Karpas-422 (cell line): ENCODE results near the gene GPR137. TPM values are rescaled to one million over a fixed set of nuclear protein-coding genes. Genes with fewer than 3 reads are reported as not detected.

Experiments used
- DNase-seq: peaks from one replicate; pipeline ENCODE4 v3.0.0-alpha.2; 2015
- H2AFZ ChIP-seq: fragments of 200-600 bp; sonication (generic); 2 replicates; pipeline ENCODE4 v1.6.1; 2014; ENCODE audit warnings: antibody characterized with exemption, low read length, mixed read lengths
- H3K27ac ChIP-seq: fragments of 200-600 bp; sonication (generic); 2 replicates; pipeline ENCODE4 v1.5.1; 2014; ENCODE audit warnings: mild to moderate bottlenecking, low read length, moderate library complexity
- H3K27me3 ChIP-seq: fragments of 200-600 bp; sonication (generic); 2 replicates; pipeline ENCODE4 v1.6.1; 2014; ENCODE audit warnings: low read length, mixed read lengths
- H3K36me3 ChIP-seq: fragments of 200-600 bp; sonication (generic); 2 replicates; pipeline ENCODE4 v1.6.1; 2014; ENCODE audit warnings: low read length, mixed read lengths; ENCODE audit not compliant: insufficient read depth
- H3K4me1 ChIP-seq: fragments of 200-600 bp; sonication (generic); 2 replicates; pipeline ENCODE4 v1.6.1; 2014; ENCODE audit warnings: mild to moderate bottlenecking, low read length, mixed read lengths
- H3K4me2 ChIP-seq: fragments of 200-600 bp; sonication (generic); 2 replicates; pipeline ENCODE4 v1.6.1; 2014; ENCODE audit warnings: low read length, low read depth, mild to moderate bottlenecking; ENCODE audit not compliant: poor library complexity, severe bottlenecking
- H3K4me3 ChIP-seq: fragments of 200-600 bp; sonication (generic); 2 replicates; pipeline ENCODE4 v1.5.1; 2014; ENCODE audit warnings: mild to moderate bottlenecking, antibody characterized with exemption, low read length, mixed read lengths
- H3K79me2 ChIP-seq: fragments of 200-600 bp; sonication (generic); 2 replicates; pipeline ENCODE4 v1.6.1; 2014; ENCODE audit warnings: mild to moderate bottlenecking, low read length, mixed read lengths
- H3K9ac ChIP-seq: fragments of 200-600 bp; sonication (generic); 2 replicates; pipeline ENCODE4 v1.6.0; 2014; ENCODE audit warnings: low read length
- H3K9me2 ChIP-seq: fragments of 200-600 bp; sonication (generic), shearing (Covaris generic); replicated peaks from 2 replicates; pipeline ENCODE4 v1.6.0; 2014; ENCODE audit warnings: mild to moderate bottlenecking, low read length, moderate library complexity; ENCODE audit not compliant: insufficient read depth
- H3K9me3 ChIP-seq: fragments of 300-700, 200-600 bp; sonication (generic); 2 replicates; pipeline ENCODE4 v1.6.1; 2014; ENCODE audit warnings: low read length, mixed read lengths
- H4K20me1 ChIP-seq: fragments of 200-600 bp; sonication (generic); 2 replicates; pipeline ENCODE4 v1.6.1; 2014; ENCODE audit warnings: mild to moderate bottlenecking, antibody characterized with exemption, low read length, low read depth; ENCODE audit not compliant: insufficient read depth
- total RNA-seq: library from RNA; depleted of rRNA; stranded (reverse); fragments of >200 nt; shearing (Covaris generic); gene quantifications from 2 replicates; pipeline ENCODE4 v1.2.3, GENCODE V29; 2014; ENCODE audit warnings: low replicate concordance

Gene GPR137
- total RNA-seq, 1 experiment from 2014 or later: 10.8 TPM

DNA sequence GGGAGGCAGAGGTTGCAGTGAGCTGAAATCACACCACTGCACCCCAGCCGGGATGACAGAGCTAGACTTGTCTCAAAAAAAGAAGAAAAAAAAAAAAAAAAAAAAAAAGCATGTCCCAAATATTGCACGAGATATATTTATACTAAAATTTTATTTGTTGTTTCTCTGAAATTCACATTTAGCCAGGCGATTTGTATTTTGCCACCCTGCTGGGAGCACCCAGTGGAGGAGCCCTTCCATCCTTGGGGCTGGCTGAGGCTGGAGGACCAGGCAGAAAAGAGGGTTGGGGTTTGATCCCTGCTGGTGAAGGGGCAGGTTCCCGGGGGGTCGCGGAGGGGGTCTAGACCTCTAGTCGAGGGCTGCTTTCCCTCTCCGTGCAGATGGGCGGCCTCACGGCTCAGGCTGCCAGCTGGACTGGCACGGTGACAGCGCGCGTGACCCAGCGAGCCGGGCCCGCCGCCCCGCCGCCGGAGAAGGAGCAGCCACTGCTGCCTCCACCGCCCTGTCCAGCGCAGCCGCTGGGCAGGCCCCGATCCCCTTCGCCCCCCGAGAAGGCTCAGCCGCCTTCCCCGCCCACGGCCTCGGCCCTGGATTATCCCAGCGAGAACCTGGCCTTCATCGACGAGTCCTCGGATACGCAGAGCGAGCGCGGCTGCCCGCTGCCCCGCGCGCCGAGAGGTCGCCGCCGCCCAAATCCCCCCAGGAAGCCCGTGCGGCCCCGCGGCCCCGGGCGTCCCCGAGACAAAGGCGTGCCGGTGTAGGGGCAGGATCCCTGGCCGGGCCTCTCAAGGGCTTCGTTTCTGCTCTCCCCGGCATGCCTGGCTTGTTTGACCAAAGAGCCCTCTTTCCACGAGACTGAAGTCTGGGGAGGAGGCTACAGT is 13.6 kb downstream of the GPR137 start:
- Histone ChIP-seq H3K4me2 (no peak overlapping the region), H3K9me3 (no peaks in the 10 kb centered on the region), H3K9ac (no peak overlapping the region), H3K27me3 (no peaks in the 10 kb centered on the region), H3K79me2 (no peaks in the 10 kb centered on the region), H3K27ac (no peak overlapping the region), H3K36me3 (no peaks in the 10 kb centered on the region), H3K4me1 (peaks cover 30% of the 10 kb centered on the region), H4K20me1 (peaks cover 4% of the 10 kb centered on the region; the same call in 1 of the 2 replicates), H3K9me2 (no peaks in the 10 kb centered on the region), H2AFZ (no peak overlapping the region), H3K4me3 (no peak overlapping the region)
- no peak for DNase-seq

DNA sequence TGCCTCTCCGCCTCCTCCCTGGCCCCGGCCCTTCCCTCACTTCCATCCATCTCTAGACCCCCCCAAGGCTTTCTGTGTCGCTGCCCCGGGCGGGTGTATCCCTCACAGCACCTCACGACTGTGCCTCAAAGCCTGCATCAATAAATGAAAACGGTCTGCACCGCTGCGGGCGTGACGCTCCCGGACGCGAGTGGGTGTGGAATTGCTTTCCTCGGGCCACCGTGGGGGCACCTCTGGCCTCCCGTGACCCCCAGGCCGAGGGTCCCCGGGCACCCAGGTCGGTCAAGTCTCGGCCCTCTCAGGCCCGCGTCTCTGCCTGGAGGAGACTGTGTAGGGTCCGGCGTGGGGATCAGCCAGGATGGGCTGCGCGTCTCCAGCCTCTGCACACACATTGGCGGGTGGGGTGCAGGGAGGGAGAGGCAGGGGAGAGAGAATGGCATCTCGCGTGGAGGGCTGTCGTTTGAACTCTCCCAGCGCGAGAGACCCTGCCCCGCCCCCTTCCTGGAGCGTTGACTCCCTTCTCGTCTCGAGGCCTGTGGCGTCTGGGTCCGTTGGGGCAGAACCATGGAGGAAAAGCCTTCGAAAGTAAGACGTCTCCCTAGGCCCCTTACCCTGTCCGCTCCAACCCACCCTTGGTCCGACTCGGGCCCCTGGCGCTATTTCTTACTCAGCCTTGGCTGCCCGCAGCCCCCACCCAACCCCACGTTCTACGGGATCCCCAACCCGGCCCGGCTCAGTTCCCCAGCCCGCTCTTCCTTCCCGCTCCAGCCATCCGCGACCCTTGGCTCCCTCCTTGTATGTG is 14.4 kb downstream of the GPR137 start, which contains the start of gene CATSPERZ:
Gene CATSPERZ (plus strand): TSS at position 512 of the 802 bp plus-strand sequence. CDS start 53 bp downstream, at position 565.
- Histone ChIP-seq H4K20me1 (peaks cover 4% of the 10 kb centered on the region; the same call in 1 of the 2 replicates), H3K27ac (no peak within 1 kb of the TSS), H3K4me3 (no peak within 1 kb of the TSS), H3K9me2 (no peaks in the 10 kb centered on the region), H3K9ac (no peak within 1 kb of the TSS), H3K9me3 (no peaks in the 10 kb centered on the region), H2AFZ (no peak within 1 kb of the TSS), H3K4me1 (peaks cover 35% of the 10 kb centered on the region), H3K4me2 (peak within 1 kb of the TSS; percentile 56), H3K27me3 (no peaks in the 10 kb centered on the region), H3K36me3 (no peaks in the 10 kb centered on the region), H3K79me2 (no peaks in the 10 kb centered on the region)
- DNase-seq: no peak

DNA sequence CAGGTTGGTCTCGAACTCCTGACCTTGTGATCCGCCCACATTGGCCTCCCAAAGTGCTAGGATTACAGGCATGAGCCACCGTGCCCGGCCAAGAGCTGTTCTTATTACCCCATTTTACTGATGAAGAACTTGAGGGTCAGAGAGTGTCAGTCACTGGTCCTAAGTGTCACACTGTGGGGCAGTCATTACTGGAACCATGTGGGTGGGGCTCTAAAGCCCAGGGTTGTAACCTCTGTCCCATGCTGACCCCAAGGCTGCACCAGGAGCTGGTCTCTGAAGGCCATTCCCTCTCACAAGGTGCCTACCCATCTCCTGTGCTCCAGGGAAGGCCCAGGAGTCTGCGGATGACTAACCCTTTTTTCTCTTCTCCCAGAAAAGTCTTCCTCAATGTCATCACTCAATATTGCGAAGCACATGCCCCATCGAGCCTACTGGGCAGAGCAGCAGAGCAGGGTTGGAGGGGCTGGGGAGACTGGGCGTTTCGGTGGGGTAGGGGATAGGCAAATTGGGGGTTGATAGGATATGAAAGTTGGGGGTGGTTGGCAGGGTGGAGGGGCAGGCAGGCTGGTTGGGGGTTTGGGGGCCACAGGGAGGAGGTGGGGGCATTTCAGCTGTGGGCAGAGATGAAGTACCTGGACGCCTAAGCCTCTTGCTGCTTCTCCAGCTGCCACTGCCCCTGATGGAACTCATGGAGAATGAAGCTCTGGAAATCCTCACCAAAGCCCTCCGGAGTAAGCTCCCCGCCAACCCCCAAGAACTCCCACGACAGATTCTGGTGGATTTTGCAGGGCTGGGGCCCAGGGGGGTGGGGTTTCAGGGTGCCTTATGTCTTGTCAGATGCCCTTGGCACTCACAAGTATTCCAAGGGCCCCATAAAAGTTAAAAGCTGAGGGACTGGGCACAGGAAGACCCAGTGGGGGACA is 17.7 kb downstream of the GPR137 start:
- peaks cover 26% of the 10 kb centered on the region for H3K79me2 ChIP-seq
- peak overlapping the region; percentile 85 for H3K4me3 ChIP-seq
- peaks cover 7% of the 10 kb centered on the region; the same call in 1 of the 2 replicates for H3K36me3 ChIP-seq
- H3K27ac ChIP-seq: peak overlapping the region; percentile 96
- H3K4me1 ChIP-seq: peaks cover 38% of the 10 kb centered on the region
- no peaks in the 10 kb centered on the region for H3K27me3 ChIP-seq
- peaks cover 8% of the 10 kb centered on the region; the same call in 1 of the 2 replicates for H4K20me1 ChIP-seq
- peak overlapping the region; percentile 97 for H3K9ac ChIP-seq
- no peaks in the 10 kb centered on the region for H3K9me2 ChIP-seq
- H2AFZ ChIP-seq: no peak overlapping the region
- H3K9me3 ChIP-seq: no peaks in the 10 kb centered on the region
- H3K4me2 ChIP-seq: peak overlapping the region; percentile 93
- no peak for DNase-seq

DNA sequence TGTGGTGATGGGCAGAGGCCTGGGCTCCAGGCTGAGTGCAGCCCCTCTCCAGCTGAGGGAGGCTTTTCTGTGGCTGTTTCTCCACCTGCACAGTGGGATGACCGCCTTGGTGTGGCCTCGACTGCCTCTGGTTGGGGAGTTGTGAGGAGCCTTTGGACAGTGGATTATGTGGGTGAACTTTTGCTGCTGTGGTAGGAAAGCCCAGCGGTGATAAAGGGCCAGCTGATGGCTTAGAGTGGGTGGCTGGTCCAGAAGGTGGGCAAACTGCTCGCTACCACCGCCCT is 18.3 kb downstream of the GPR137 start:
- Histone ChIP-seq H3K9me2 (no peaks in the 10 kb centered on the region), H4K20me1 (peaks cover 8% of the 10 kb centered on the region; the same call in 1 of the 2 replicates), H3K4me1 (peaks cover 38% of the 10 kb centered on the region), H3K27ac (peak overlapping the region; percentile 96), H3K36me3 (peaks cover 7% of the 10 kb centered on the region; the same call in 1 of the 2 replicates), H3K4me3 (peak overlapping the region; percentile 85), H3K9ac (peak overlapping the region; percentile 97), H3K27me3 (no peaks in the 10 kb centered on the region), H3K79me2 (peaks cover 26% of the 10 kb centered on the region), H3K9me3 (no peaks in the 10 kb centered on the region), H2AFZ (no peak overlapping the region), H3K4me2 (peak overlapping the region; percentile 93)
- no peak for DNase-seq

DNA sequence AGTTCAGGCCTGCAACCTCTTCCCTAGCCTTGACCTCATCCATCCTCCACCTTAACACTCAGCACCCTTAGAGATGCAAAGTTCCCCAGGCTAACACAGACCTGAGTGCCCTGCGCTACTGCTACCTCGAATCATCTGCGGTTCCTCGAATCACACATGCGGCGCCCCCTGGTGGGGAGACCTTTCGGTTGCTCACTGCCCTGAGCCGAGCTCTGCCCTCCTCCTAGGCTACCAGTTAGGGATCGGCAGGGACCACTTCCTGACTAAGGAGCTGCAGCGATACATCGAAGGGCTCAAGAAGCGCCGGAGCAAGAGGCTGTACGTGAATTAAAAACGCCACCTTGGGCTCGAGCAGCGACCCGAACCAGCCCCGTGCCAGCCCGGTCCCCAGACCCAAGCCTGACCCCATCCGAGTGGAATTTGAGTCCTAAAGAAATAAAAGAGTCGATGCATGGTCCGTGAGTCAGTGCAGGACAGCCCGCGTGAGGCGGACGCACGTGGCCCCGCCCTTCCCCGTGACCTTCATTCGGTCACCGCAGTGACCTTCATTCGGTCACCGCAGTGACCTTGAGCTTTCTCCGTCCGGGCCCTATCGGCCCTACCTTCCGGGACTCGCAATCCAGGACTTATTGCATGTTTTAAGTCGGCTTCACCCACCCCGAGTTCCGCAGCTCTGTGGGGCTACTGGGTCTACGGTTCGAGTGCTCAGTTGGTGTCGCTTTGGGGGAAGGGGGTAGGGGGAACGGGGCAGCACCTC is 18.8 kb downstream of the GPR137 start:
- Histone ChIP-seq H3K27me3 (no peaks in the 10 kb centered on the region), H3K9ac (peak overlapping the region; percentile 97), H3K9me3 (no peaks in the 10 kb centered on the region), H4K20me1 (peaks cover 8% of the 10 kb centered on the region; the same call in 1 of the 2 replicates), H3K4me3 (peak overlapping the region; percentile 85), H3K36me3 (peaks cover 7% of the 10 kb centered on the region; the same call in 1 of the 2 replicates), H2AFZ (peak overlapping the region; percentile 15; the same call in 1 of the 2 replicates), H3K79me2 (peaks cover 29% of the 10 kb centered on the region), H3K4me2 (peak overlapping the region; percentile 93), H3K4me1 (peaks cover 38% of the 10 kb centered on the region), H3K27ac (peak overlapping the region; percentile 96), H3K9me2 (no peaks in the 10 kb centered on the region)
- DNase-seq: peak; percentile 99

- peak within 1 kb of the TSS; percentile 15; the same call in 1 of the 2 replicates for H2AFZ ChIP-seq
- H3K4me1 ChIP-seq: peaks cover 37% of the 10 kb centered on the region
Observed at GRCh38 chr11:64305075-64305690, 19.5 kb downstream of the GPR137 start, which contains the start of gene ESRRA. Gene ESRRA, plus strand, starts transcription at chr11:64305524. Its CDS starts 1,656 bp downstream, at chr11:64307180.

More at GRCh38 chr11:64305075-64305690, 19.5 kb downstream of the GPR137 start, which contains the start of gene ESRRA:
- Histone ChIP-seq H3K4me3 (peak within 1 kb of the TSS; percentile 85), H4K20me1 (peaks cover 8% of the 10 kb centered on the region; the same call in 1 of the 2 replicates), H3K27ac (peak within 1 kb of the TSS; percentile 96), H3K79me2 (peaks cover 32% of the 10 kb centered on the region), H3K9me3 (no peaks in the 10 kb centered on the region), H3K9me2 (no peaks in the 10 kb centered on the region), H3K36me3 (peaks cover 7% of the 10 kb centered on the region; the same call in 1 of the 2 replicates), H3K4me2 (peak within 1 kb of the TSS; percentile 93), H3K27me3 (no peaks in the 10 kb centered on the region), H3K9ac (peak within 1 kb of the TSS; percentile 97)
- DNase-seq: peak; percentile 100
